Measurements from ENCODE around the gene ZBTB34.

The ZBTB34 gene

DNA sequence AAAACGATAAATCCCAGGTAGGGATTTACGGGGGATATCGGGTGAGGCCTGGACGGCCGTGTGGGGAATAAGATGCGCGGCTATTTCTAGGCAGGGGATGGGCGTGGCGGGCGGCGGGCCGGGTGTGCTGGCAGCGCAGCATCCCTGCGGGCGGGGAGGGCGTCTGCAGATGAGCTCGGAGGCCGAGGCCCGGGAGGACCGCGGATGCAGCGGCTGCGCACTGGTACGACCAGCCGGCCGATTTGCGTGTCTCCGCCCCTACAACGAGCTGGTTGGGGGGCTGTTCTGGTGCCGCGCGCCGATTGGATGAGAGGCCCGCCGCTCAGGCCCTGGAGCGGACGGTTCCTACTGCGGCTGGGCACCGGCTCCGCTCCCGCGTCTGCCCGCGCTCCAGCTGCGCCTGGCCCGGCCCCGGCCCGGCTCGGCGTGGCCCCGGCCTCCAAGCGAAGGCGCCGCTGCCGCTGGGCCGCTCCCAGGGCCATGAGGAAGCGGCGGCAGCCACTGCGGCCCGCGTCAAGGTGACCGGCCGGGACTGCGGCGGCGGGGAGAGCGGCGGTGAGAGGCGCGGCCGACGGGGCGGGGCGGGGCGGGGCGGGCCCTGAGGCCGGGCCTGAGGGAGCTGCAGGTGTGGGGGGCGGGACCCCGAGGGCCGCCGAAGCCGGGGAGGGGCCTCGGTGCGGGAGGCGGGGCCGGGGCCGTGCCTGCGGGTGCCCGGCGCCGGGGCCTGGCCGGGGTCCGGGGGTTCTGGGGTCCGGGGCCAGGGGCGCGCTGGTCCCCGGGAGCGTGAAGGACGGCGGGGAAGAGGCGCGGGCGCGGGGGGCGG lies 54.2 kb downstream of the ZBTB34 start, which contains the start of gene RALGPS1 (continued):
- TF ChIP-seq, protein P1, sequence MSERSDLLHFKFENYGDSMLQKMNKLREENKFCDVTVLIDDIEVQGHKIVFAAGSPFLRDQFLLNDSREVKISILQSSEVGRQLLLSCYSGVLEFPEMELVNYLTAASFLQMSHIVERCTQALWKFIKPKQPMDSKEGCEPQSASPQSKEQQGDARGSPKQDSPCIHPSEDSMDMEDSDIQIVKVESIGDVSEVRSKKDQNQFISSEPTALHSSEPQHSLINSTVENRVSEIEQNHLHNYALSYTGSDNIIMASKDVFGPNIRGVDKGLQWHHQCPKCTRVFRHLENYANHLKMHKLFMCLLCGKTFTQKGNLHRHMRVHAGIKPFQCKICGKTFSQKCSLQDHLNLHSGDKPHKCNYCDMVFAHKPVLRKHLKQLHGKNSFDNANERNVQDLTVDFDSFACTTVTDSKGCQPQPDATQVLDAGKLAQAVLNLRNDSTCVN (tag by site-specific recombination; optimal IDR thresholded peaks at IDR 0.05): peak; percentile 74
- TF ChIP-seq SP3 (tag by site-specific recombination; IDR thresholded peaks at IDR 0.05) (peak; percentile 31; the same call in 1 of the 2 replicates), PATZ1 (tag by site-specific recombination; IDR thresholded peaks at IDR 0.05) (0 out of 2 replicates have a peak, but pooled peaks have one; percentile 24), MEIS1 (CRISPR knock-in tag; IDR thresholded peaks at IDR 0.05; ENCODE audit: borderline replicate concordance) (no peak), ZNF341 (tag by site-specific recombination; IDR thresholded peaks at IDR 0.05; ENCODE audit: low read depth) (peak; percentile 73), ZEB2 (tag by site-specific recombination; IDR thresholded peaks at IDR 0.05) (0 out of 2 replicates have a peak, but pooled peaks have one; percentile 59), ZNF692 (tag by site-specific recombination; IDR thresholded peaks at IDR 0.05) (no peak), ZIC2 (tag by site-specific recombination; IDR thresholded peaks at IDR 0.05) (peak; percentile 38), GLIS2 (tag by site-specific recombination; IDR thresholded peaks at IDR 0.05) (peak; percentile 50), ZNF175 (tag by site-specific recombination; IDR thresholded peaks at IDR 0.05) (no peak), ZNF777 (tag by site-specific recombination; IDR thresholded peaks at IDR 0.05; ENCODE audit: borderline replicate concordance) (no peak), ZNF791 (tag by site-specific recombination; IDR thresholded peaks at IDR 0.05) (no peak), SP2 (tag by site-specific recombination; IDR thresholded peaks at IDR 0.05) (peak; percentile 84), TSHZ1 (tag by site-specific recombination; IDR thresholded peaks at IDR 0.05; ENCODE audit: borderline replicate concordance) (no peak), KLF7 (tag by site-specific recombination; IDR thresholded peaks at IDR 0.05; ENCODE audit: borderline replicate concordance) (0 out of 2 replicates have a peak, but pooled peaks have one; percentile 50), KLF8 (tag by site-specific recombination; IDR thresholded peaks at IDR 0.05) (0 out of 2 replicates have a peak, but pooled peaks have one; percentile 52), ZNF112 (tag by site-specific recombination; IDR thresholded peaks at IDR 0.05) (no peak)
- TF ChIP-seq, protein P2, sequence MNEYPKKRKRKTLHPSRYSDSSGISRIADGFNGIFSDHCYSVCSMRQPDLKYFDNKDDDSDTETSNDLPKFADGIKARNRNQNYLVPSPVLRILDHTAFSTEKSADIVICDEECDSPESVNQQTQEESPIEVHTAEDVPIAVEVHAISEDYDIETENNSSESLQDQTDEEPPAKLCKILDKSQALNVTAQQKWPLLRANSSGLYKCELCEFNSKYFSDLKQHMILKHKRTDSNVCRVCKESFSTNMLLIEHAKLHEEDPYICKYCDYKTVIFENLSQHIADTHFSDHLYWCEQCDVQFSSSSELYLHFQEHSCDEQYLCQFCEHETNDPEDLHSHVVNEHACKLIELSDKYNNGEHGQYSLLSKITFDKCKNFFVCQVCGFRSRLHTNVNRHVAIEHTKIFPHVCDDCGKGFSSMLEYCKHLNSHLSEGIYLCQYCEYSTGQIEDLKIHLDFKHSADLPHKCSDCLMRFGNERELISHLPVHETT (tag by site-specific recombination; IDR thresholded peaks at IDR 0.05): no peak
- TF ChIP-seq, protein P3, sequence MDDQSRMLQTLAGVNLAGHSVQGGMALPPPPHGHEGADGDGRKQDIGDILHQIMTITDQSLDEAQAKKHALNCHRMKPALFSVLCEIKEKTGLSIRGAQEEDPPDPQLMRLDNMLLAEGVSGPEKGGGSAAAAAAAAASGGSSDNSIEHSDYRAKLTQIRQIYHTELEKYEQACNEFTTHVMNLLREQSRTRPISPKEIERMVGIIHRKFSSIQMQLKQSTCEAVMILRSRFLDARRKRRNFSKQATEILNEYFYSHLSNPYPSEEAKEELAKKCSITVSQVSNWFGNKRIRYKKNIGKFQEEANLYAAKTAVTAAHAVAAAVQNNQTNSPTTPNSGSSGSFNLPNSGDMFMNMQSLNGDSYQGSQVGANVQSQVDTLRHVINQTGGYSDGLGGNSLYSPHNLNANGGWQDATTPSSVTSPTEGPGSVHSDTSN (CRISPR knock-in tag; IDR thresholded peaks at IDR 0.05): peak; percentile 97

Data from HEK293 (cell line).